ENCODE results near the gene SMIM23. TPM values are rescaled to one million over a fixed set of nuclear protein-coding genes. Genes with fewer than 3 reads are reported as not detected.

SMIM23 gene
- total and polyA plus RNA-seq, 2 donors (not counting 1 experiment from before 2014, with no cell fraction given), result not detected

- Mint-ChIP-seq H3K4me3 (no peak overlapping the region), H3K4me1 (no peaks in the 10 kb centered on the region), H3K27ac (no peak overlapping the region), H3K9me3 (ENCODE audit: insufficient read depth) (peaks cover 6% of the 10 kb centered on the region), H3K27me3 (peaks cover 14% of the 10 kb centered on the region)
- no peaks in the 10 kb centered on the region for H3K79me2 ChIP-seq (ENCODE audit: control insufficient read depth, insufficient read depth, low read length)
- no peak overlapping the region for H3K27ac ChIP-seq (ENCODE audit: low read length in 2 of 2)
- CTCF ChIA-PET, result no interaction called here
- peaks cover 0 to 9% (median 6%) of the 10 kb centered on the region in 3 donors for H3K9me3 ChIP-seq (ENCODE audit: control extremely low read depth in 1 of 3, control insufficient read depth in 2 of 3, insufficient read depth in 1 of 3, low read length in 2 of 3)
- no peak overlapping the region for H3K4me3 ChIP-seq (ENCODE audit: control extremely low read depth in 1 of 5, extremely low read depth in 1 of 5, insufficient read depth in 1 of 5, low read depth in 2 of 5, low read length in 4 of 5)
- H3K4me1 ChIP-seq (ENCODE audit: control insufficient read depth in 2 of 2, insufficient read depth in 2 of 2, low read length in 2 of 2), result no peaks in the 10 kb centered on the region
- no peak for DNase-seq
- POLR2A ChIA-PET, result no interaction called here
- TF ChIP-seq CTCF (IDR thresholded peaks at IDR 0.05) (no peak), EZH2 (IDR thresholded peaks at IDR 0.05; ENCODE audit: borderline replicate concordance, insufficient read depth, low read depth, low read length, poor library complexity, severe bottlenecking) (no peak)
- H2AFZ ChIP-seq (ENCODE audit: insufficient read depth, low read depth, low read length, poor library complexity, severe bottlenecking), result no peak overlapping the region
- no peak overlapping the region for H3K4me2 ChIP-seq (replicated peaks; ENCODE audit: low read depth, low read length, poor library complexity, severe bottlenecking)
- WGBS (ENCODE audit: insufficient coverage), result 90% methylated on average over 20 of the region's 20 CpGs
- no peak for ATAC-seq (ENCODE audit: low read depth)
- no peaks in the 10 kb centered on the region for H3K27me3 ChIP-seq (replicated peaks in 1 of 4; ENCODE audit: control extremely low read depth in 1 of 4, control insufficient read depth in 3 of 4, insufficient read depth in 4 of 4, low read length in 3 of 4)
- H4K20me1 ChIP-seq (ENCODE audit: control insufficient read depth, insufficient read depth, low read length, poor library complexity, severe bottlenecking), result no peaks in the 10 kb centered on the region
- H3K9ac ChIP-seq (ENCODE audit: low read length), result no peak overlapping the region
- H3K36me3 ChIP-seq (replicated peaks in 1 of 2; ENCODE audit: control extremely low read depth in 1 of 2, control insufficient read depth in 1 of 2, extremely low read depth in 1 of 2, insufficient read depth in 2 of 2, low read length in 1 of 2), result no peaks in the 10 kb centered on the region
- intact Hi-C loops (cut with micrococcal nuclease), result no loop called here
Measured at GRCh38 chr5:171762903-171763302, 22.7 kb upstream of the SMIM23 start.

DNA sequence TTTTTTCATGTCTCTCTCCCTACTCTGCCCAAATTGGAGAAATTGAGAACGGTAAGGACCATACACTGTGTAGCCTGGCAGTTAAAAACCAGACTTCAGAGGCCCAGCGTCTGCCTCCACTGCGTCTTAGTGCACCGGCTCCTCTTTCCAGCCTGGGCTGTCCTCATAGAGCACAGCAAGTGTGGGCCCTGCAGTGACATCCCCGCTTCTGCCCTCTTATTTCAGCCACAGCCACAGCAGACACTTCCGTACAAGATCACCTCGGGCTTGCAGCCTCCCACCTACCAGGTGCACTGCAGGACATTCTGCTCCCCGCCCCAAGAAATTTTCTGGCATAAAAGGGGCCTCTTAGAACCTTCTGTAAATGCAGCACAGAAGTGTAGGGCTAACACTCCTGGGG is 21.4 kb upstream of the SMIM23 start:
- Mint-ChIP-seq H3K27ac (no peak overlapping the region), H3K4me3 (no peak overlapping the region), H3K4me1 (no peaks in the 10 kb centered on the region), H3K9me3 (ENCODE audit: insufficient read depth) (peaks cover 4% of the 10 kb centered on the region), H3K27me3 (peaks cover 14% of the 10 kb centered on the region)
- H3K27me3 ChIP-seq (replicated peaks in 1 of 4; ENCODE audit: control extremely low read depth in 1 of 4, control insufficient read depth in 3 of 4, insufficient read depth in 4 of 4, low read length in 3 of 4), result no peaks in the 10 kb centered on the region
- peaks cover 0 to 9% (median 6%) of the 10 kb centered on the region in 3 donors for H3K9me3 ChIP-seq (ENCODE audit: control extremely low read depth in 1 of 3, control insufficient read depth in 2 of 3, insufficient read depth in 1 of 3, low read length in 2 of 3)
- TF ChIP-seq CTCF (IDR thresholded peaks at IDR 0.05), result no peak
- no peak for TF ChIP-seq EZH2 (IDR thresholded peaks at IDR 0.05; ENCODE audit: borderline replicate concordance, insufficient read depth, low read depth, low read length, poor library complexity, severe bottlenecking)
- 92% methylated on average over 8 of the region's 8 CpGs for WGBS (ENCODE audit: insufficient coverage)
- ChIA-PET CTCF (no interaction called here), POLR2A (no interaction called here)
- DNase-seq, result no peak
- H4K20me1 ChIP-seq (ENCODE audit: control insufficient read depth, insufficient read depth, low read length, poor library complexity, severe bottlenecking), result no peaks in the 10 kb centered on the region
- H3K79me2 ChIP-seq (ENCODE audit: control insufficient read depth, insufficient read depth, low read length), result no peaks in the 10 kb centered on the region
- no peak for ATAC-seq (ENCODE audit: low read depth)
- H3K4me3 ChIP-seq (ENCODE audit: control extremely low read depth in 1 of 5, extremely low read depth in 1 of 5, insufficient read depth in 1 of 5, low read depth in 2 of 5, low read length in 4 of 5), result no peak overlapping the region
- intact Hi-C loops (cut with micrococcal nuclease), result no loop called here
- H3K9ac ChIP-seq (ENCODE audit: low read length), result no peak overlapping the region
- H3K27ac ChIP-seq (ENCODE audit: low read length in 2 of 2), result no peak overlapping the region
- H3K4me1 ChIP-seq (ENCODE audit: control insufficient read depth in 2 of 2, insufficient read depth in 2 of 2, low read length in 2 of 2), result no peaks in the 10 kb centered on the region
- H3K36me3 ChIP-seq (replicated peaks in 1 of 2; ENCODE audit: control extremely low read depth in 1 of 2, control insufficient read depth in 1 of 2, extremely low read depth in 1 of 2, insufficient read depth in 2 of 2, low read length in 1 of 2), result no peaks in the 10 kb centered on the region
- H2AFZ ChIP-seq (ENCODE audit: insufficient read depth, low read depth, low read length, poor library complexity, severe bottlenecking), result no peak overlapping the region
- H3K4me2 ChIP-seq (replicated peaks; ENCODE audit: low read depth, low read length, poor library complexity, severe bottlenecking), result no peak overlapping the region
